CD4-positive, alpha-beta T cell treated with Interleukin-15 for 4 hours (primary cell): Measurements from ENCODE around the gene LUZP2.

Source experiments
- DNase-seq: peaks from one replicate; pipeline ENCODE4 v3.0.0-alpha.2; 2020; ENCODE audit warnings: low spot score

Gene LUZP2

GRCh38 chr11:24567380-24567779, 70.5 kb downstream of the LUZP2 start:
- no peak for DNase-seq

GRCh38 chr11:24572376-24572775, 75.5 kb downstream of the LUZP2 start:
- DNase-seq: no peak

DNA sequence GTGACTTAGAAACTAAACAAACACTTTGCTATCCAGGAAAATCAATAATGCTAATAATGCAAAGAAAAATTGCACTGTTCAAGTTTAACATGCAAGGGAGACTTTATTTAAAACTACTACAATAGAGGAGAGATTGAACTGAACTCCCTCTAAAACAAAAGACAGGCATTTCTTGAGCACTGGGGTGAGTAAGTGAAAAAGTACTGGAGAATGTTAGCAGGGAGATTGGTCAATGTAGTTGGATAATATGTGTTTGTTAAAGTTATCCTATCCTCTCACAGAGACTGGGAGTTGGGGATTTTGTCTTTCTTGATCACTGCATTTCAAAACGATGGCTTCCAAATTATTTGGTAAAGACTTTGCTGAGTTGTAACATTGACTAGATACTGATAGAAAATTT, 77.6 kb downstream of the LUZP2 start:
- DNase-seq: no peak

DNA sequence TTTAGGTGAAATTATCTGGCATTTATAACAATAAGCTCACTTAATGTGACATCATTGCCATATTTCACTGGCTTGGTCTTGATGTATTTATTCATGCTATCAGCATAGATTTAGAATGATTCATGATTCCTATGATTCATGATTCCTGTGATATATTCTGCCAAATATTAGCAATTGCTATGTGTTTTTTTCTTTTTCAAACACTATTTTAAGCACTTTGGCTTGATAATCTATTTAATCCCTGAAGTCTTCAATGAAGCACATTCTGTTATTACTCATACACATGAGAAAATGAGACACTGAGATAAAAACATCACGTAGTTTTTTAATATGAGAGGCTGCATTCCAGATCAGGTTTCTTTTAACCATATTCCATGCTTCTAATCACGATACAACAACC, 78.5 kb downstream of the LUZP2 start:
- no peak for DNase-seq

GRCh38 chr11:24585192-24585591, 88.3 kb downstream of the LUZP2 start:
- no peak for DNase-seq

DNA sequence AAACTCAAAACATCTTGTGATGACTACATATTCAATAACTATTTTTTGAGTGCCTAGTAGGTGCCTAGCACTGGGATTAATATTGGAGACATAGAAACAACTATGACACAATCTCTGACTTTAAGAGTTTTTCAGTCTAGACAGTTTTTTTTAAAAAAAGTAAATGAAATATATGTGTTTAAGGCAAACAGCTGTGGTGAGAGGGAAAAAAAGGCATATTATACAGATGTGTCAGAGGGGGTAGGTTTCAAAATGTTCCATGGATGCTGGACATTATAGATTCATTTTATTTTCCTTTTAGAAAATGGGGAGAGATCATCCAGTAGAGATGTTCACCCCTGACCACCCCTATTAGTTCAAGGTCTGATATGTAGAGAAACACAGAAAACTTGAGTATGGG, 90.8 kb downstream of the LUZP2 start:
- no peak for DNase-seq

DNA sequence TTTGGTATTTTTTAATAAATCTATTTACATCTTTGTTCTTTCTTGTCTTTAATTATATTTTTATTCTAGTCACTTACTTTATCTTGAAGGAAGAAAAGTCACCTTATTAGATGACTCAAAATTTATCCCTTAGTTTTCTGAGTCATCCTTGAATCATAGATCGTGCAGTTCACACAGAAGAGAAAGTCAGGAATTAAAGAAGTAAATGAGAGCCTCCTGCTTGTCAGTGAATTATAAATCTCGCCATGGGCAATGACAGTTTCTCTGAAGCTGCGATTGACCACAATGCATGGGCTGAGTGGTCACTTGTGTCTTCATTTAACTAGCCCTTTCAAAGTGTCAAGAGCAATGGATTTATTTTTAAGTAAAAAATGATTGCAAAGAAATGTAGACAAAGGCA, 91.2 kb downstream of the LUZP2 start:
- DNase-seq: no peak

GRCh38 chr11:24589064-24589463, 92.2 kb downstream of the LUZP2 start:
- DNase-seq: no peak

DNA sequence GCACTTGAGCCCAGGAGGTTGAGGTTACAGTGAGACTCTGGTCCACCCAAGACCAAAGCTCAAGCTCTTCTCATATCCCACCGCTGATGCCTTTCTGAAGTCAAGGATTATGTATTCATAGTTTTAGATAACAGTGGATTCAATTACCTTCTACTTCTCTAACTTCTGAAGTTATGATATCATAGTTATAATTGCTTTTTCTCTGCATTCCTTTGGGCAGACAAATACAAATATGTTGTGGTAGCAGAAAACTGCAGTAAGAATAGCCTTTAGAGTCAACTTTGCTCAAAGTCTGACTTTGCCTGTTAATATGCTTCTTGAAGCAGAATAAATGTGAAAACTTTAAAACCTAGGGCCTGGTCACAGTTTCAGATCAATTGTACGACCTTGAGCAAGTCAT, 94.4 kb downstream of the LUZP2 start:
- no peak for DNase-seq

- no peak for DNase-seq
Measured at GRCh38 chr11:24592360-24592759, 95.5 kb downstream of the LUZP2 start.

- DNase-seq: no peak
Measured at GRCh38 chr11:24593332-24593731, 96.5 kb downstream of the LUZP2 start.

DNA sequence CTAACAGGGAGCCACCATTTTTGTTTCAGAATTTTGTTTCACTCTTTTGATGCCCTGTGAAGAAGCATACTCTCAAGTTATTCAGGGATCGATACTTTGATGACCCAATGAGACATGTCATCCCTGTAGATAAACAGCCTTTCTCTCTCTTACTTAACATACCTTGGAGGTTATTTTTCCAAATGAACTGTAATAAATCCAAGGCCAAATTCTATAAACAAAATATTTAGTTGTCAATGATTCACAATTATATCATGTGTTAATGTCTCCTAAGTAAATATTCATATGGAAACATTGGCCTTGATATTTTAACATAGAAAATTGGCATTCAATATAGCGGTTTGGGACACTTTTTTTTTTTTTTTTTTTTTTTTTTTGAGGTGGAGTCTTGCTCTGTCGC, 97.5 kb downstream of the LUZP2 start:
- no peak for DNase-seq

- no peak for DNase-seq
Measured at GRCh38 chr11:24598641-24599040, 101.8 kb downstream of the LUZP2 start.

GRCh38 chr11:24609192-24610119, 112.6 kb downstream of the LUZP2 start:
- no peak for DNase-seq

GRCh38 chr11:24615451-24616160, 118.8 kb downstream of the LUZP2 start:
- DNase-seq: no peak

DNA sequence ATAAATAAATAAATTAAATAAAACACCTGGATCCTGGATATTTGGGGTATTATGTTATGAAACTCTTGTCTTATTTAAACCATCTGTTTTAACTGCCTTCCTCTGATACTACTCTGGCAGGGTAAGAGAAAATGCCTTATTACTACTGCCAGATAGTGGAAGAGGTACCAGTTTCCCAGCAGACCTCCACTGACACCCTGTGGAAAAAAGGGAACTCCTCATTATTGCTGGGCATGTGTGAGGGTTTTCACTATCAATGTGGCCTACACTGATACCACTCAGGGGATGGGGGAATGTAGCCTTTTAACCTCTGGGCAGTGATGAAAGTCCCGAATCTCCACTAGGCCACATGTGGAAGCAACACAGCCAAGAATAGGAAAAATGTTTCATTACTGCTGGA, 121.0 kb downstream of the LUZP2 start:
- DNase-seq: no peak

DNA sequence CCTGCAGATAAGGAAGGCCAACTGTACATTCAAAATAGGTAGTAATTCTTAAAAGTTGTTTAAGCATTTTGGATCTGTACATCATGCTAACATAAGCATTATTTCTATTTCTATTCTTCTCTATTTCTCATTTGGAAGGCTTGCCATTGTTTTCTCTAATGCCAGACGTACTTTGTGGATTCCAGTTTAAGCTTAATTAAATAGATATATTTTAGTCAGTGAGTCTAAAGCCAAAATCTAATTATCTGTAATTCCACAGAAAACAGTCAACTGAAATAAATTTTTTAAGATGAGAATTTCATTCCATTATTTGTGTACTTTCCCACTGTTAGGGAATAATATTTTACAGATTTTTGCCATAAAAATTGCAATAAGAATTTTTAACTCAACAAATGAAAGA, 123.0 kb downstream of the LUZP2 start:
- no peak for DNase-seq

GRCh38 chr11:24622262-24622661, 125.4 kb downstream of the LUZP2 start:
- no peak for DNase-seq

DNA sequence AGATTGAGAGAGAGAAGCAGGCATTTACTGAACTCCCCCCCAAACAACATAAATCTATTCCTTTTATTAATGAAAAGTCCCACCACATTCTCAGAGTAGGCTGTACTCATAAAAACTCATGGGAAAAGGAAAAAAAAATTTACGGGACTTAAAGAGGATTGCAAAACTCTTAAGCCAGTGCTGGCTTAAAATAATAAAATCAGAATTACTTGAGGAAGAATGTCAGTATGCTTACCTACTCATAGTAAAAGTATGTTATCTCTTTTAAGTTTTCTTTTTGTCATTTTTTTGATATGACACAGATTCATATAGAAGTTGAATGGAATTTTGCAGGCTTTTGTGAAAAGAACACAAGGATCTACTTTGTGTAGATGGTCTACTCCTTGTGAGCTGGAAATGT, 126.3 kb downstream of the LUZP2 start:
- no peak for DNase-seq

DNA sequence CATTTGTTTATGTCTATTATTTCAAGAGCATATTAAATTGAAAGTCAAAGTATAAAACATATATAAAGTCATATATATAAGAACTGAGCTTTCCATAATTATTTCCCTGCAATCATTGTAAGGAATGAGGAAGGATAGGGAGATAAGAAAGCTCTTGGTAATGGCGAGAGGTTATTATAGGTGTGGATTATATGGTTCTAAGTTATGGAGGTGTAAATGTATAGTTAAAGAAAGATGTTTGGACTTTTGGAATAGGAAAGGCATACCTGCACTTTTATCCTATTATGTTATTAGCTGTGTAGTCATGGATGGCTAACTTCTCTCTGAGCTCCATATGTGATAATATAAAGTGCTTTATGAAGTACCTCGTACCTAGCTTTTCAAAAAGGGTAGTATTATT, 127.6 kb downstream of the LUZP2 start:
- DNase-seq: no peak

GRCh38 chr11:24625975-24626374, 129.1 kb downstream of the LUZP2 start:
- no peak for DNase-seq

DNA sequence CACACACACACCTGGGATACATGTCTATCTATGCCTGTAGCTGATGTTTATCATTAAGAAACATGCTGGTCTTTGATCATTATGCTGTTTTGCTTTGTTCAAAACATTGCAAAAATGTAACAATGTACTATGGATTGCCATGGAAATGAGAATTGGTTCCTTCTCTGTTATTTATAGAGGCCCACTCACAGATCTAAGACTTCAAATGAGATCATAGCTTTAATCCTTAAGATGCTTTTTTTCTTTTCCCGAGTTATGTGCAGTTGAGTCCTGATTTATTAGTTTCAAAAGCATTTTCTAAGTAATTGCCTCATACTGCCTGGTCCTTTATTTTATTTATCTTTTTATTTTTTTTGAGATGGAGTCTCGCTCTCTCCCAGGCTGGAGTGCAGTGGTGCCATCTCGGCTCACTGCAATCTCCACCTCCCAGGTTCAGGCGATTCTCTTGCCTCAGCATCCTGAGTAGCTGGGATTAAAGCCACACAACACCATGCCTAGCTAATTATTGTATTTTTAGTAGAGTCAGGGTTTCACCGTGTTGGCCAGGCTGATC, 131.4 kb downstream of the LUZP2 start:
- DNase-seq: no peak

DNA sequence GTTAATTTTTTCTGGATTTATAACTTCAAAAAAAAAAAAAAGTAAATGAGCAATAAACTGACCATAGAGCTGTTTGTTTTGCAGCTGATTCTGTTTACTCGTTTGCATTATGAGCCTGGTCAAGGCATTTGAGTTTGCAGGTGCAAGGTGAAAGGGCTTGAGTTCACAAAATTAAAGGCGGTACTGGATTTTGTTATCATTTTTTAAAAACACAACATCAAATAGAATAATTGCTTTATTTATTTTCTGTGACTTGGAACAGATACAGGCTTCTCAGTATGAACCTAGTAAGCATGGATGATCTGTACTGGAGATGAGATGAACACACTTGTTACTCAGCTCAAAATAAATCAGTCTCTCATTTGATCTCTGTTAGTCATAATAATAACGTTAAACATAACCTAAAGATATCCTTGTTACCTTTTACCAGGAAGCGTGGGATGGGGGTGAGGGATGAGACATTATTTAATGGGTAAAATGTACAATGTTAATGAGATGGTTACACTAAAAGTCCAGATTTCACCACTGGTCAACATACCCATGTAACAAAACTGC, 137.8 kb downstream of the LUZP2 start:
- no peak for DNase-seq
